DOHH2 (cell line): ENCODE measurements around the gene PTPN14.

ENCODE experiments used
- H3F3A ChIP-seq: fragments of 200-600 bp; sonication (generic), shearing (Covaris generic); 2 replicates; pipeline ENCODE4 v1.6.0; 2016; ENCODE audit warnings: antibody characterized with exemption, mild to moderate bottlenecking; ENCODE audit not compliant: control insufficient read depth, insufficient read depth
- H3K27ac ChIP-seq: fragments of 200-600 bp; sonication (generic); 2 replicates; pipeline ENCODE4 v1.5.1; 2014; ENCODE audit warnings: low read depth, mild to moderate bottlenecking, low read length, moderate library complexity
- H3K27me3 ChIP-seq: fragments of 200-600 bp; sonication (generic); 2 replicates; pipeline ENCODE4 v1.6.1; 2014; ENCODE audit warnings: mild to moderate bottlenecking, low read length, mixed read lengths; ENCODE audit not compliant: control insufficient read depth
- H3K36me3 ChIP-seq: fragments of 200-600 bp; sonication (generic); 2 replicates; pipeline ENCODE4 v1.6.1; 2014; ENCODE audit warnings: mild to moderate bottlenecking, low read length, moderate library complexity, mixed read lengths; ENCODE audit not compliant: control insufficient read depth
- H3K4me1 ChIP-seq: fragments of 200-600 bp; sonication (generic); 2 replicates; pipeline ENCODE4 v1.6.1; 2014; ENCODE audit warnings: mild to moderate bottlenecking, low read length, mixed read lengths; ENCODE audit not compliant: control insufficient read depth
- H3K4me2 ChIP-seq: fragments of 200-600 bp; sonication (generic); 2 replicates; pipeline ENCODE4 v1.6.0; 2014; ENCODE audit warnings: mild to moderate bottlenecking, low read length, moderate library complexity
- H3K4me3 ChIP-seq: fragments of 200-600 bp; sonication (generic); 2 replicates; pipeline ENCODE4 v1.5.1; 2014; ENCODE audit warnings: mild to moderate bottlenecking, low read length, mixed read lengths
- H3K79me2 ChIP-seq: fragments of 200-600 bp; sonication (generic); 2 replicates; pipeline ENCODE4 v1.6.1; 2014; ENCODE audit warnings: mild to moderate bottlenecking, low read length, mixed read lengths; ENCODE audit not compliant: control insufficient read depth
- H3K9me2 ChIP-seq: fragments of 200-600 bp; sonication (generic); replicated peaks from 2 replicates; pipeline ENCODE4 v1.6.1; 2014; ENCODE audit warnings: mild to moderate bottlenecking, low read length, mixed read lengths; ENCODE audit not compliant: control insufficient read depth
- H3K9me3 ChIP-seq: fragments of 200-600 bp; sonication (generic); 2 replicates; pipeline ENCODE4 v1.6.1; 2014; ENCODE audit warnings: antibody characterized with exemption, low read length, mixed read lengths; ENCODE audit not compliant: control insufficient read depth, insufficient read depth
- H4K20me1 ChIP-seq: fragments of 200-600 bp; sonication (generic); 2 replicates; pipeline ENCODE4 v1.6.0; 2014; ENCODE audit warnings: low read depth, mild to moderate bottlenecking, antibody characterized with exemption, low read length, moderate library complexity; ENCODE audit not compliant: control insufficient read depth, insufficient read depth
- EZH2phosphoT487 ChIP-seq: fragments of 200-600 bp; sonication (generic); IDR thresholded peaks from 2 replicates; pipeline ENCODE4 v1.6.1; 2017; ENCODE audit warnings: borderline replicate concordance, mild to moderate bottlenecking, antibody characterized with exemption, low read length, moderate library complexity, mixed read lengths
- TF ChIP-seq, protein P1 (sequence below): fragments of 200-600 bp; sonication (generic); IDR thresholded peaks from one replicate; pipeline ENCODE4 v1.5.1; 2014; ENCODE audit warnings: antibody characterized with exemption, mild to moderate bottlenecking, low read depth, low read length; ENCODE audit not compliant: poor library complexity, severe bottlenecking

PTPN14 gene

DNA sequence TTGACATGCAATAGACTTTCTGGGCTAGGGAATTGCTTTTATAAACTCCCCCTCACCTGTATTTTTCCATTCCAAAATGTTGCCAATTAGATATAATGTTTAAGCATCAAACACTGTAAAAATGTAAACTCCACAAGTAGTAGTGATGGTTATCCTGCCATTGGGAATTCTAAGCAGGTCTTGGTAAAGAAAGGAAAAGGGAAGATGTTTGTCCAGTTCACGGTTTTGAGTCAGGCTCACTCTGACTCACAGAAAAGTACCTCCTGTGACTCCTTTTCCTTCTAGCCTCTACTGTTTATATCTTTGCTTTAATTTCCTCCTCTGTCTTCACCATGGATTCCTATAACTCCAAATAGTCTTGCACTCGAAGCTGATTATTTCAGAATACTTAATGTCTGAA lies 19.0 kb upstream of the PTPN14 start:
- no peaks in the 10 kb centered on the region for H3K36me3 ChIP-seq
- 0 out of 2 replicates have a peak, but pooled peaks cover 3% of the 10 kb centered on the region for H3K27me3 ChIP-seq
- no peaks in the 10 kb centered on the region for H3K4me1 ChIP-seq
- H3K79me2 ChIP-seq = no peaks in the 10 kb centered on the region
- H3K4me3 ChIP-seq = no peak overlapping the region
- TF ChIP-seq, protein P1, sequence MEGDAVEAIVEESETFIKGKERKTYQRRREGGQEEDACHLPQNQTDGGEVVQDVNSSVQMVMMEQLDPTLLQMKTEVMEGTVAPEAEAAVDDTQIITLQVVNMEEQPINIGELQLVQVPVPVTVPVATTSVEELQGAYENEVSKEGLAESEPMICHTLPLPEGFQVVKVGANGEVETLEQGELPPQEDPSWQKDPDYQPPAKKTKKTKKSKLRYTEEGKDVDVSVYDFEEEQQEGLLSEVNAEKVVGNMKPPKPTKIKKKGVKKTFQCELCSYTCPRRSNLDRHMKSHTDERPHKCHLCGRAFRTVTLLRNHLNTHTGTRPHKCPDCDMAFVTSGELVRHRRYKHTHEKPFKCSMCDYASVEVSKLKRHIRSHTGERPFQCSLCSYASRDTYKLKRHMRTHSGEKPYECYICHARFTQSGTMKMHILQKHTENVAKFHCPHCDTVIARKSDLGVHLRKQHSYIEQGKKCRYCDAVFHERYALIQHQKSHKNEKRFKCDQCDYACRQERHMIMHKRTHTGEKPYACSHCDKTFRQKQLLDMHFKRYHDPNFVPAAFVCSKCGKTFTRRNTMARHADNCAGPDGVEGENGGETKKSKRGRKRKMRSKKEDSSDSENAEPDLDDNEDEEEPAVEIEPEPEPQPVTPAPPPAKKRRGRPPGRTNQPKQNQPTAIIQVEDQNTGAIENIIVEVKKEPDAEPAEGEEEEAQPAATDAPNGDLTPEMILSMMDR = no peak
- no peak for TF ChIP-seq EZH2phosphoT487
- no peak overlapping the region for H3K27ac ChIP-seq
- no peaks in the 10 kb centered on the region for H3K9me3 ChIP-seq
- no peaks in the 10 kb centered on the region for H4K20me1 ChIP-seq
- no peaks in the 10 kb centered on the region for H3F3A ChIP-seq
- no peaks in the 10 kb centered on the region for H3K9me2 ChIP-seq
- H3K4me2 ChIP-seq = no peak overlapping the region

DNA sequence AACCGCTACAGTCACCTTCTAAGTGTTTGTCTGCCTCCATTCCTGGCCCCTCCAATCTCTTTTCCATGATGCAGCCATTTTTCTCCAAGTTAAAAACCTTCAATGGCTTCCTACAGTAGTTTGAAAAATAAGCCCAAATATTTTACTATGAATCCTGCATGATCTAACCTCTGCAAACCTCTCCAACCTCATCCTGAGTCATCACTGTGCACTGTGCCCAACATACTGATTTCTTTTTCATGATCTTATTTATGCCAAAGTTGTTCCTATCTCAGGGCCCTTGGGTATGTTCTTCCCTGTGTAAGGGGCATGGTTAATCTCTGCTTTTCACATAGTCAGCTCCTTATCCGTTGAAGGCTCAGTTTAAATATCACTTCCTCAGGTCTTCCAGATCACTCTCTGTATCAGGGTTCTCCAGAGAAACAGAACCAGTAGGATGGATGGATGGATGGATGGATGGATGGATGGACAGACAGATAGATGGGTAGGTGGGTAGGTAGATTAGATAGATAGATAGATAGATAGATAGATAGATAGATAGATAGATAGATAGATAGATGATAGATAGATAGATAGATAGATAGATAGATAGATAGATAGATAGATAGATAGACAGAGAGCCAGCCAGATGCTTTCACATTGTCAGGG lies 18.1 kb upstream of the PTPN14 start:
- no peaks in the 10 kb centered on the region for H3K9me3 ChIP-seq
- H3K27ac ChIP-seq = no peak overlapping the region
- H3K4me2 ChIP-seq = no peak overlapping the region
- H4K20me1 ChIP-seq = no peaks in the 10 kb centered on the region
- no peaks in the 10 kb centered on the region for H3K4me1 ChIP-seq
- no peaks in the 10 kb centered on the region for H3K79me2 ChIP-seq
- H3K4me3 ChIP-seq = no peak overlapping the region
- no peaks in the 10 kb centered on the region for H3F3A ChIP-seq
- no peak for TF ChIP-seq EZH2phosphoT487
- TF ChIP-seq, protein P1 = no peak
- 0 out of 2 replicates have a peak, but pooled peaks cover 3% of the 10 kb centered on the region for H3K27me3 ChIP-seq
- H3K36me3 ChIP-seq = no peaks in the 10 kb centered on the region
- H3K9me2 ChIP-seq = no peaks in the 10 kb centered on the region

DNA sequence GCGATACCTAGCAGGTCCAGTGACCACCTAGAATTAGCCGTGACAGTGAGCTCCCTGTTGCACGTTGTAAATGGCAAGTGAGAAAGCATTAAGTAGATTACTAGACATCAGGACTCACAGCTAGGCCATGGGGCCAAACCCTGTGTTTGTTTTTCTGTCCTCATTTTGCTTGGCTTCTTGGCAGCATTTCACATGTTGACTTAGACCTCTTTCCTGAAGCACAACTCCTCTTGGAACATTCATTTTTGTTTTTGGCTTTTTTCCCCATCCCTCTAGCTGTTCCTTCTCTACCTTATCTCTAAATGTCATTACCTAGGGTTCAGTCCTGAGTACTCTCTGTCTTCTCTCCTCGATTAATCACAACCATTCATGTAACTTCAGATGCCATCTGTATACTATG lies 16.9 kb upstream of the PTPN14 start:
- H3K9me2 ChIP-seq = no peaks in the 10 kb centered on the region
- no peaks in the 10 kb centered on the region for H3K4me1 ChIP-seq
- no peaks in the 10 kb centered on the region for H3K9me3 ChIP-seq
- H3K4me2 ChIP-seq = no peak overlapping the region
- no peak overlapping the region for H3K27ac ChIP-seq
- no peaks in the 10 kb centered on the region for H4K20me1 ChIP-seq
- no peak overlapping the region for H3K4me3 ChIP-seq
- H3K36me3 ChIP-seq = no peaks in the 10 kb centered on the region
- H3K27me3 ChIP-seq = 0 out of 2 replicates have a peak, but pooled peaks cover 3% of the 10 kb centered on the region
- TF ChIP-seq, protein P1 = no peak
- TF ChIP-seq EZH2phosphoT487 = no peak
- no peaks in the 10 kb centered on the region for H3F3A ChIP-seq
- no peaks in the 10 kb centered on the region for H3K79me2 ChIP-seq
